ENCODE data around the gene GRK2. TPM values are rescaled to one million over a fixed set of nuclear protein-coding genes. Genes with fewer than 3 reads are reported as not detected.

GRK2 gene
- total RNA-seq, 1 donor from 2014 or later = 100 TPM

DNA sequence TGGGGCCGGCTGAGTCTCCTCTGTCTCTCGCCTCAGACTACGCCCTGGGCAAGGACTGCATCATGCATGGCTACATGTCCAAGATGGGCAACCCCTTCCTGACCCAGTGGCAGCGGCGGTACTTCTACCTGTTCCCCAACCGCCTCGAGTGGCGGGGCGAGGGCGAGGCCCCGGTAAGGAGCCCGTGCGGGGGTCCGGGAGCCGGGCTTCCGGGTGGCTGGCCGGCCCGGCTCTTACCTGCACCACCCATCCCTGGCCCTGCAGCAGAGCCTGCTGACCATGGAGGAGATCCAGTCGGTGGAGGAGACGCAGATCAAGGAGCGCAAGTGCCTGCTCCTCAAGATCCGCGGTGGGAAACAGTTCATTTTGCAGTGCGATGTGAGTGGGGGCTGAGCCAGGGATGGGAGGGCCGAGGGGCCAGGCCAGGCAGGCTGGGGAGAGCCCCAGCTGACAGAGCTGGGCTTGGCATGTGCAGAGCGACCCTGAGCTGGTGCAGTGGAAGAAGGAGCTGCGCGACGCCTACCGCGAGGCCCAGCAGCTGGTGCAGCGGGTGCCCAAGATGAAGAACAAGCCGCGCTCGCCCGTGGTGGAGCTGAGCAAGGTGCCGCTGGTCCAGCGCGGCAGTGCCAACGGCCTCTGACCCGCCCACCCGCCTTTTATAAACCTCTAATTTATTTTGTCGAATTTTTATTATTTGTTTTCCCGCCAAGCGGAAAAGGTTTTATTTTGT, 18.7 kb downstream of the GRK2 start:
- no peak for DNase-seq (ENCODE audit: extremely low spot score in 2 of 2)
- no peaks in the 10 kb centered on the region for H3K27me3 ChIP-seq
- H3K4me3 ChIP-seq = no peak overlapping the region
- intact Hi-C loops (cut with DNase I) = no loop called here
- TF ChIP-seq POLR2A (IDR thresholded peaks at IDR 0.05) (no peak), POLR2AphosphoS5 (IDR thresholded peaks at IDR 0.05; ENCODE audit: insufficient read depth in 1 of 2, low read depth in 1 of 2) (no peak)
- TF ChIP-seq, protein P1, sequence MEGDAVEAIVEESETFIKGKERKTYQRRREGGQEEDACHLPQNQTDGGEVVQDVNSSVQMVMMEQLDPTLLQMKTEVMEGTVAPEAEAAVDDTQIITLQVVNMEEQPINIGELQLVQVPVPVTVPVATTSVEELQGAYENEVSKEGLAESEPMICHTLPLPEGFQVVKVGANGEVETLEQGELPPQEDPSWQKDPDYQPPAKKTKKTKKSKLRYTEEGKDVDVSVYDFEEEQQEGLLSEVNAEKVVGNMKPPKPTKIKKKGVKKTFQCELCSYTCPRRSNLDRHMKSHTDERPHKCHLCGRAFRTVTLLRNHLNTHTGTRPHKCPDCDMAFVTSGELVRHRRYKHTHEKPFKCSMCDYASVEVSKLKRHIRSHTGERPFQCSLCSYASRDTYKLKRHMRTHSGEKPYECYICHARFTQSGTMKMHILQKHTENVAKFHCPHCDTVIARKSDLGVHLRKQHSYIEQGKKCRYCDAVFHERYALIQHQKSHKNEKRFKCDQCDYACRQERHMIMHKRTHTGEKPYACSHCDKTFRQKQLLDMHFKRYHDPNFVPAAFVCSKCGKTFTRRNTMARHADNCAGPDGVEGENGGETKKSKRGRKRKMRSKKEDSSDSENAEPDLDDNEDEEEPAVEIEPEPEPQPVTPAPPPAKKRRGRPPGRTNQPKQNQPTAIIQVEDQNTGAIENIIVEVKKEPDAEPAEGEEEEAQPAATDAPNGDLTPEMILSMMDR (IDR thresholded peaks at IDR 0.05) = no peak
- peaks cover 5 to 68% of the 10 kb centered on the region in 2 donors for H3K36me3 ChIP-seq
- H3K9me3 ChIP-seq = no peaks in the 10 kb centered on the region
- H3K4me1 ChIP-seq = peaks cover 34% of the 10 kb centered on the region
- H3K27ac ChIP-seq = no peak overlapping the region

DNA sequence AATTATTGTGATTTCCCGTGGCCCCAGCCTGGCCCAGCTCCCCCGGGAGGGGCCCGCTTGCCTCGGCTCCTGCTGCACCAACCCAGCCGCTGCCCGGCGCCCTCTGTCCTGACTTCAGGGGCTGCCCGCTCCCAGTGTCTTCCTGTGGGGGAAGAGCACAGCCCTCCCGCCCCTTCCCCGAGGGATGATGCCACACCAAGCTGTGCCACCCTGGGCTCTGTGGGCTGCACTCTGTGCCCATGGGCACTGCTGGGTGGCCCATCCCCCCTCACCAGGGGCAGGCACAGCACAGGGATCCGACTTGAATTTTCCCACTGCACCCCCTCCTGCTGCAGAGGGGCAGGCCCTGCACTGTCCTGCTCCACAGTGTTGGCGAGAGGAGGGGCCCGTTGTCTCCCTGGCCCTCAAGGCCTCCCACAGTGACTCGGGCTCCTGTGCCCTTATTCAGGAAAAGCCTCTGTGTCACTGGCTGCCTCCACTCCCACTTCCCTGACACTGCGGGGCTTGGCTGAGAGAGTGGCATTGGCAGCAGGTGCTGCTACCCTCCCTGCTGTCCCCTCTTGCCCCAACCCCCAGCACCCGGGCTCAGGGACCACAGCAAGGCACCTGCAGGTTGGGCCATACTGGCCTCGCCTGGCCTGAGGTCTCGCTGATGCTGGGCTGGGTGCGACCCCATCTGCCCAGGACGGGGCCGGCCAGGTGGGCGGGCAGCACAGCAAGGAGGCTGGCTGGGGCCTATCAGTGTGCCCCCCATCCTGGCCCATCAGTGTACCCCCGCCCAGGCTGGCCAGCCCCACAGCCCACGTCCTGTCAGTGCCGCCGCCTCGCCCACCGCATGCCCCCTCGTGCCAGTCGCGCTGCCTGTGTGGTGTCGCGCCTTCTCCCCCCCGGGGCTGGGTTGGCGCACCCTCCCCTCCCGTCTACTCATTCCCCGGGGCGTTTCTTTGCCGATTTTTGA, 19.5 kb downstream of the GRK2 start:
- TF ChIP-seq POLR2A (IDR thresholded peaks at IDR 0.05) (no peak), POLR2AphosphoS5 (IDR thresholded peaks at IDR 0.05; ENCODE audit: insufficient read depth in 1 of 2, low read depth in 1 of 2) (no peak)
- TF ChIP-seq, protein P1 (IDR thresholded peaks at IDR 0.05) = no peak
- Histone ChIP-seq H3K27ac (peak overlapping the region; percentile 93), H3K27me3 (no peaks in the 10 kb centered on the region), H3K9me3 (no peaks in the 10 kb centered on the region), H3K4me3 (no peak overlapping the region), H3K36me3 (peaks cover 5 to 60% of the 10 kb centered on the region in 2 donors), H3K4me1 (peaks cover 42% of the 10 kb centered on the region)
- no peak for DNase-seq (ENCODE audit: extremely low spot score in 2 of 2)
- intact Hi-C loops (cut with DNase I) = no loop called here

DNA sequence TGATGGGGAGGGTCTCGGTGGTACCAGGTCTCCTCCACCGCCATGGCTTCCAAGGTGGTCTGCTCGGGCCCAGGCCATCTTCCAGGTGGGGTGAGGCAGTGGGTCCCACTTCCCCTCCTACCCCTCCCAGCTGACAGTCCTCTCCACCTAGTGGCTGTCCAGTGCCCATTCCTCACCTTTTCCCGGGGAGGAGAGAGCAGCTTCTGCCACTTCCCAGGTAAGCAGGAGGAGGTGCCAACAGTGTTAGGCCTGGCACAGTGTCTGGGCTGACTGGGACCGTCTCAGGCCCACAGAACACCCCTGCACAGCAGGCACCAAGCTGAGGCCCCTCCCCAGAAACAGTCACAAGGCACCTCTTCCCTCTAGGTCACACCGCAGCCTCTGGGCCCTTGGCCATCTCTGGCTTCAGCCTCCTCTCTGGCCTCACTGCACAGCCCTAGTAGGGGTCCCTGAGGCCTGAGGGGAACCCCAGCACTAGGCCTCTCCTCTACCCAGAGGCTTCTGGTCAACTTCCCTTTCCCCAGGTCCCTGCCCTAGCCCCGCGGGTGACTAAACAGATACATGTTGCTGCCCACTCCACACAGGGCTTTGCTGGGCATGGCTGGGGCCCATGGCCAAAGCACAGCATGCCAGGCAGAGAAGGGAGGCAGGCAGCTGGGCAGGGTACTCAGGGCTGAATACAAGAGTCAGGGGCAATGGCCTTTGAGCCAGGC, 20.5 kb downstream of the GRK2 start:
- Histone ChIP-seq H3K27ac (peak overlapping the region; percentile 93), H3K36me3 (peaks cover 5 to 56% of the 10 kb centered on the region in 2 donors), H3K4me3 (no peak overlapping the region), H3K27me3 (no peaks in the 10 kb centered on the region), H3K9me3 (no peaks in the 10 kb centered on the region), H3K4me1 (peaks cover 52% of the 10 kb centered on the region)
- intact Hi-C loops (cut with DNase I) = no loop called here
- no peak for DNase-seq (ENCODE audit: extremely low spot score in 2 of 2)
- TF ChIP-seq POLR2A (IDR thresholded peaks at IDR 0.05) (no peak), POLR2AphosphoS5 (IDR thresholded peaks at IDR 0.05; ENCODE audit: insufficient read depth in 1 of 2, low read depth in 1 of 2) (peak in 1 of 2 donors; percentile 17)
- TF ChIP-seq, protein P1 (IDR thresholded peaks at IDR 0.05) = no peak

- H3K4me3 ChIP-seq = peak overlapping the region; percentile 74 to 99
- DNase-seq (ENCODE audit: extremely low spot score in 2 of 2) = no peak
- peaks cover 5 to 52% of the 10 kb centered on the region in 2 donors for H3K36me3 ChIP-seq
- H3K9me3 ChIP-seq = no peaks in the 10 kb centered on the region
- TF ChIP-seq, protein P1 (IDR thresholded peaks at IDR 0.05) = no peak
- TF ChIP-seq POLR2AphosphoS5 (IDR thresholded peaks at IDR 0.05; ENCODE audit: insufficient read depth in 1 of 2, low read depth in 1 of 2) (no peak), POLR2A (IDR thresholded peaks at IDR 0.05) (no peak)
- H3K4me1 ChIP-seq = peaks cover 57% of the 10 kb centered on the region
- H3K27ac ChIP-seq = peak overlapping the region; percentile 93
- intact Hi-C loops (cut with DNase I) = no loop called here
- no peaks in the 10 kb centered on the region for H3K27me3 ChIP-seq
Measured at GRCh38 chr11:67287355-67288197, 21.3 kb downstream of the GRK2 start.

Data from vagina (tissue), 2 donors.